GM21423 (cell line): ENCODE results near the gene CHM.
"Not testable (repeated sequence)": the region's sequence is repeated elsewhere in the genome, so short reads cannot be mapped to it uniquely, and the experiment has no call there.

Experiments used
- ATAC-seq: cut with Tn5 transposase; IDR thresholded peaks from one replicate; pipeline ENCODE4 v1.9.1; 2021; ENCODE audit warnings: mild to moderate bottlenecking, moderate library complexity; ENCODE audit not compliant: unreplicated experiment

The CHM gene

DNA sequence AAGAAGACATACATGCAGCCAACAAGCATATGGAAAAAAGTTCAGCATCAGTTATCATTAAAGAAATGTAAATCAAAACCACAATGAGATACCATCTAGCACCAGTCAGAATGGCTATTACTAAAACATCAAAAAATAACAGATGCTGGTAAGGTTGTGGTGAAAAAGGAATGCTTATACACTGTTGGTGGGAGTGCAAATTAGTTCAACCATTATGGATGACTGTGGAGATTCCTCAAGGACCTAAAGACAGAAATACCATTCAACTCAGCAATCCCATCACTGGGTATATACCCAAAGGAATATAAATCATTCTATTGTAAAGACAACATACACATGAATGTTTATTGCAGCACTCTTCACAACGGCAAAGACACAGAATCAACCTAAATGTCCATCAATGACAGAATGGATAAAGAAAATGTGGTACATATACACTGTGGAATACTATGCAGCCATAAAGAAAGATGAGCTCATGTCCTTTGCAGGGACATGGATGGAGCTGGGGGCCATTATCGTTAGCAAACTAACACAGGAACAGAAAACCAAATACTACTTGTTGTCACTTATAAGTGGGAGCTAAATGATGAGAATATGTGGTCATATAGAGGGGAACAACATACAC lies 130.6 kb downstream of the CHM start:
- ATAC-seq: not testable (repeated sequence)

GRCh38 chrX:85914431-85914830 lies 132.9 kb downstream of the CHM start:
- ATAC-seq: no peak

- no peak for ATAC-seq
Measured at GRCh38 chrX:85907316-85907715, 140.0 kb downstream of the CHM start.

DNA sequence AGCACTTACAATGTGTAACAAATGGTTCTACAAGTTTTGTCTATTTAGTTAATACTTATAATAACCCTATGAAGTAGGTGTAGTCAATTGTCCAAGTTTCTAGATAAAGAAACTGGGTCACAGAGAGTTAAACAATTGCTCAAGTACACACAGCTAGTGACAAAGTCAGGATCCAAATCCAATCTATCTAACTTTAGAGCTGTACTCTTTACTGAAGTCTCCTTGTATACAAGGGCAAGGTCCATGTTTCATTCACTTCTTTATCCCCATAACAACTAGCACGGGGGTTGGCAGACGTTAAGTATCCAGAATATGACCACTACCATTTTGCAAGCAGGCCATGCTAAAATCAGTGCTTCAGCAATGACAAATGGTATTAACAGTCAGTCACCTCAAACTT lies 141.0 kb downstream of the CHM start:
- no peak for ATAC-seq

- ATAC-seq: no peak
Measured at GRCh38 chrX:85905851-85906250, 141.5 kb downstream of the CHM start.

- ATAC-seq: no peak
Measured at GRCh38 chrX:85903692-85904471, 143.5 kb downstream of the CHM start.

DNA sequence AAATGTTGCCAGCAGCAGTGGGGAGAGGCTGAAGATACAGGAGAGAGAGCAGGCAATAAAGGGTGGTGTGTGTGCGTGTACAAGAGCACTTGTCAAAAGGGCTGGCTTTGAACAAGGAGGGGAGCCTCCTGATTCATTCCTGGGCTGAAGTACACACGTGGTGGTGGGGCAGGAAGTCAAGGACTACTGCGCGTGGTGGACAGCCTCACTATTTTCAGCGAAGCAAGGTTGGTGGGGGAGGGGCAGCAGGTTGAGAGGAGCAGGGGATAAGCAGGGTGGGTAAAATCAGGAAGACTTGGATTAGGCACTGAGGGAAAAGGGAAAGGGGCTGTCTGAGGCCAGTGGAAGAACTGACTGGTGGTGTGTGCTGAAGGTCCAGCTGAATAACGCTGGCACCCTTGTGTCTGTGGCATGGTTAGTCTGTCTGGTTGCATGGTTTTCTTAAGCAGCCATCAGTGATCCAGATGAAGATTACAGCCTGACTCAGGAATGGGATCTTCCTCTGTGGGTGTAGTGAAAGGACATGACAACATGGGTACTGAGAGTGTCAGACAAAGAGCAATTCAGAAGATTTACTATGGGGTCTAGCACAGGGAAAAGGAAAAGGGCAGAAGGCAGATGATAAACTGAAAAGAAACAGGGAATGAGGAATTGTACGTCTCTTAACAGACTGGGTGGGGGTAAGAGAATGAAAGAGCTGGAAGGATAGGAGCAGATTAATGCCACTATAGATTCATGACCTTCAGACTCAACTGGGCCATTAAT lies 149.8 kb downstream of the CHM start:
- ATAC-seq: no peak

DNA sequence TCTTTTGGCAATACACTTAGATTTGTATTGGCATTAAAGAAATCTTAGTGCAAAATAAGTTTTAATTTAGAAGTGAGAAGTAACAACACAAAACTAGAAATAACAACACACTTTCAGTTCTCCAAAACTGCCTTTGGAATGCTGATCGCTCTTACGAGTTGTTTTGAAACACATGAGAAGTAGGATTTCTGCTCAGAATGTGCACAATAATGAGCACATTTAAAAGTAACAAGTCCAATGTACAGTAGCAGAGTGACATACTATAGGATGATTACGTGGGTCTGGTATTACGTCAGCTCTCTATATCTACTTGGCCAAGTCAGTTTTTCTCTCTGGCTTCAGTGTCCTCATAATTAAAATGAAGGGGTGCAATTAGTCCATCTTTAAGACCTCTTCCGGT lies 164.8 kb downstream of the CHM start:
- no peak for ATAC-seq

- no peak for ATAC-seq
Measured at GRCh38 chrX:85870585-85870984, 176.8 kb downstream of the CHM start.

GRCh38 chrX:85865324-85865723 lies 182.0 kb downstream of the CHM start:
- no peak for ATAC-seq

DNA sequence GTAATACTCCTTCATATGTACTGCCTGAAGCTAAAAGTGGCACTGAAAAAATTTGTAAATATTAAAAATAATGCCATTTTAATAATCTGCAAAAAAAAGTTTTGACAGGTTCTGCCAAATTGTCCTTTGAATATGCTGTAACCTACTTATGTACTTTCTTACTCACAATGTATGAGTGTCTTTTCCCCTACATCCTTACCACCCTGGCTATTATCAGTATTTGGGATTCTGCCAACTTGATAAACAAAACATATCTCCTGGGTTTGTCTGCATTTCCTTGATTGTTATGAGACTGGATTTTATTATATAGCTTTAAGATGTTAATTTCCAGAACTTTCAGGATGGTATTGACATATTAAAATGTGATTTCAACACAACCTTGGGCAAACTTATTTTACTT lies 187.9 kb downstream of the CHM start:
- ATAC-seq: no peak

DNA sequence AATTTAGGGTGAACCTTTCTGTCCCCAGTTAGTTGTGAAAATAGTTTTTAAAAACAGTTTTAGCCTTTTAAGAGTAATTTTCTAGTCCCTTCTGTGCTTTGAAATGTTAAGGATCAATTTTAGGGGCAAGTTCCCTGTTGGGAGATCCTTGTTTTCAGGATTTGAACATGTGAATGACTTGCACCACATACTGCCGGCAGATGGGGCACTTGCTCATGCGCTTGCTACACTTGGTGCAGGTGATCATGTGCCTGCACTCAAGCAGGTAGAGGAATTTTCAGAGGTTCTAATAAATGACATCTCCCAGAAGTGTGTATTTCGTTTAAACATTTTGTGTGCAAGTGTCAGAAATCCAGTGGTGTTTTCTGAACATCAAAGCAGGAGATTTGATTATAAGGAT lies 195.9 kb downstream of the CHM start:
- no peak for ATAC-seq

DNA sequence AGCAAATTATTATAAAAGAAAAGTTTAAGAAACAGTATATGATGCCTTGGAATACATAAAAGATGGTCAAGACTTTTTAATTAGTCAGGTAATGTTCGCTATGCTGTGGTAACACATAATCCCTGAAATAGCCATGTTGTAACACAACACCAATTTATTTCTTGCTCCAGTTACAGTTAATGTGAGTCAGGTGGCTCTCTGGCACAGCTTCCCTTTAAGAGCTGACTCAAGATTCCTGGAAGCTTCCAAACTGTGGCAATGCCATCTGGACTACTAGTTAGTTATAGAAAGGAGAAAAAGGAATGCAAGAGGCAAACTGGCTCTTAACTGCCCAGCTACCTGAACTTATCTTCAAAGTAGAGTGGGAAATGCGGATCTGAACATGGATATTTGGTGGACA lies 210.5 kb downstream of the CHM start:
- ATAC-seq: no peak

DNA sequence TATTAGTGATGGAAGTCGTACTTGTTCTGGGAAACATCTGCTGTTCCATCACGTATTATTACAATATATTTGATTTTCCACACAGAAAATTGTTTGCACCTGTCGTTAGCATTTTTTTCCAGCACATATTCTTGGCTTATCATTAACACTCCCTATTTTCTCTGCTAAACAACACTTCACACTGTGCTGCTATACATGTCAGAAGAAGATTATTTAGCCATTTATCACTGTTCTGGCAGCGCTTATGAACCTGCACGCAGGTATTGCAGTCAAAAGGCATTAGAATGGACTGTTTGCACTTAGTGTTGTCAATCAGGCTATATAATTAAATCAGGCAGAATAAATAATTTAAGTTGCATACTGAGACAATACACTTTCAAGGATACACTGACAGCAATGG lies 218.6 kb downstream of the CHM start:
- ATAC-seq: no peak

GRCh38 chrX:85815203-85815751 lies 232.1 kb downstream of the CHM start:
- no peak for ATAC-seq
